PC-9 (cell line): Measurements from ENCODE around the gene CNTNAP5.

Source experiments
- CTCF ChIP-seq: fragments of 200-600 bp; sonication (generic); conservative IDR thresholded peaks from 2 replicates; pipeline ENCODE4 v1.6.1; 2017; ENCODE audit warnings: mixed run types, antibody characterized with exemption, mild to moderate bottlenecking, moderate library complexity
- EZH2 ChIP-seq: fragments of 200-600 bp; sonication (generic); IDR thresholded peaks from 2 replicates; pipeline ENCODE4 v1.8.0; 2017; ENCODE audit warnings: antibody characterized with exemption, low read depth

- no peak for TF ChIP-seq CTCF
- TF ChIP-seq EZH2: no peak
Measured at GRCh38 chr2:124380221-124380749, 355.2 kb downstream of the CNTNAP5 start.
